Liver (tissue), 9 donors: ENCODE results near the gene ZNF700. TPM values are rescaled to one million over a fixed set of nuclear protein-coding genes. Genes with fewer than 3 reads are reported as not detected.

Experiments used
- DNase-seq: peaks from one replicate; pipeline ENCODE4 v3.0.0-alpha.2; 2017; ENCODE audit warnings: low spot score
- H3K27ac ChIP-seq, 2 donors: one replicate each; pipeline ENCODE4 v1.7.0; 2013; ENCODE audit warnings: inconsistent platforms in 2 of 2, low read length in 2 of 2, control low read depth in 1 of 2, low read depth in 1 of 2, mild to moderate bottlenecking in 1 of 2
- H3K27me3 ChIP-seq, 4 donors: one replicate each; pipeline versions ENCODE4 v1.6.1 to v1.7.0; 2013; ENCODE audit warnings: low read length in 3 of 4, inconsistent platforms in 1 of 4, mild to moderate bottlenecking in 1 of 4, moderate library complexity in 1 of 4; ENCODE audit not compliant: control insufficient read depth in 4 of 4, insufficient read depth in 4 of 4
- H3K36me3 ChIP-seq, 4 donors: one replicate each; pipeline versions ENCODE4 v1.6.1 to v1.7.0; 2013; ENCODE audit warnings: low read length in 3 of 4, mild to moderate bottlenecking in 3 of 4, low read depth in 1 of 4, moderate library complexity in 1 of 4; ENCODE audit not compliant: control insufficient read depth in 4 of 4, insufficient read depth in 3 of 4
- H3K4me1 ChIP-seq, 4 donors: one replicate each; pipeline versions ENCODE4 v1.6.1 to v1.7.0; 2013; ENCODE audit warnings: low read length in 3 of 4, mild to moderate bottlenecking in 3 of 4, moderate library complexity in 1 of 4; ENCODE audit not compliant: control insufficient read depth in 4 of 4, insufficient read depth in 4 of 4
- H3K4me3 ChIP-seq, 3 donors: one replicate each; pipeline versions ENCODE4 v1.6.1 to v1.7.0; 2013; ENCODE audit warnings: low read length in 3 of 3, control low read depth in 1 of 3, low read depth in 1 of 3, mild to moderate bottlenecking in 1 of 3
- H3K9ac ChIP-seq, 2 donors: one replicate each; pipeline ENCODE4 v1.7.0; 2013; ENCODE audit warnings: low read length in 2 of 2, mild to moderate bottlenecking in 2 of 2, moderate library complexity in 2 of 2, control low read depth in 1 of 2, low read depth in 1 of 2
- H3K9me3 ChIP-seq, 4 donors: one replicate each; pipeline versions ENCODE4 v1.6.1 to v1.7.0; 2013; ENCODE audit warnings: low read length in 3 of 4; ENCODE audit not compliant: control insufficient read depth in 4 of 4
- EGR1 ChIP-seq, 2 donors: IDR thresholded peaks; 2 replicates each; pipeline ENCODE4 v1.6.1; 2016 to 2018; ENCODE audit warnings: antibody characterized with exemption in 2 of 2, low read depth in 2 of 2
- FOXA1 ChIP-seq: IDR thresholded peaks from 2 replicates; pipeline ENCODE4 v1.6.1; 2016; ENCODE audit warnings: antibody characterized with exemption
- FOXA2 ChIP-seq: IDR thresholded peaks from 2 replicates; pipeline ENCODE4 v1.6.1; 2016; ENCODE audit warnings: antibody characterized with exemption
- GABPA ChIP-seq, 2 donors: IDR thresholded peaks in 1 of 2; conservative IDR thresholded peaks in 1 of 2; 2 replicates each; pipeline ENCODE4 v1.6.1; 2016; ENCODE audit warnings: antibody characterized with exemption in 2 of 2, mild to moderate bottlenecking in 1 of 2, moderate library complexity in 1 of 2
- HNF4A ChIP-seq, 2 donors: conservative IDR thresholded peaks; 2 replicates each; pipeline ENCODE4 v1.6.1; 2016; ENCODE audit warnings: antibody characterized with exemption in 2 of 2, mild to moderate bottlenecking in 2 of 2
- HNF4G ChIP-seq: IDR thresholded peaks from 2 replicates; pipeline ENCODE4 v1.6.1; 2016; ENCODE audit warnings: antibody characterized with exemption
- JUND ChIP-seq, 2 donors: IDR thresholded peaks; 2 replicates each; pipeline ENCODE4 v1.6.1; 2016; ENCODE audit warnings: antibody characterized with exemption in 2 of 2
- NR2F2 ChIP-seq: IDR thresholded peaks from 2 replicates; pipeline ENCODE4 v1.6.1; 2016; ENCODE audit warnings: antibody characterized with exemption
- RAD21 ChIP-seq, 2 donors: IDR thresholded peaks; 2 replicates each; pipeline ENCODE4 v1.6.1; 2016; ENCODE audit warnings: antibody characterized with exemption in 2 of 2, mild to moderate bottlenecking in 2 of 2
- RXRA ChIP-seq, 2 donors: IDR thresholded peaks; 2 replicates each; pipeline ENCODE4 v1.6.1; 2017 to 2018; ENCODE audit warnings: antibody characterized with exemption in 2 of 2, mild to moderate bottlenecking in 1 of 2
- SP1 ChIP-seq: IDR thresholded peaks from 2 replicates; pipeline ENCODE4 v1.6.1; 2018; ENCODE audit warnings: antibody characterized with exemption, mild to moderate bottlenecking
- TAF1 ChIP-seq: conservative IDR thresholded peaks from 2 replicates; pipeline ENCODE4 v1.6.1; 2016; ENCODE audit warnings: antibody characterized with exemption, mild to moderate bottlenecking
- YY1 ChIP-seq: IDR thresholded peaks from 2 replicates; pipeline ENCODE4 v1.6.1; 2016; ENCODE audit warnings: antibody characterized with exemption, mild to moderate bottlenecking
- ZBTB33 ChIP-seq: IDR thresholded peaks from 2 replicates; pipeline ENCODE4 v1.6.1; 2016; ENCODE audit warnings: antibody characterized with exemption
- WGBS: extraction: QIAGEN DNeasy Blood & Tissue Kit; methylation state at CpG from one replicate; pipeline ENCODE4 v1.1.7; 2013; 5-methylcytosine and 5-hydroxymethylcytosine counted together
- polyA plus RNA-seq, 2 donors: library from polyadenylated mRNA; stranded (reverse) in 1 of 2; unstranded in 1 of 2; fragments of 200-250 nt in 1 of 2; fragments of >200 nt in 1 of 2; fragmentation: Nextera tagmentation in 1 of 2; extraction: Ambion mirVana in 1 of 2; gene quantifications; one replicate each; pipeline versions ENCODE4 v1.2.1 to v1.2.3, GENCODE V29; 2013 to 2015
- total RNA-seq, 2 donors: library from RNA; depleted of rRNA; stranded (reverse); fragments of >200 nt; gene quantifications; one replicate each; pipeline ENCODE4 v1.2.3, GENCODE V29; 2014
- TF ChIP-seq, protein P1 (sequence below): IDR thresholded peaks from 2 replicates; pipeline ENCODE4 v1.6.1; 2016; ENCODE audit warnings: antibody characterized with exemption, mild to moderate bottlenecking
- TF ChIP-seq, protein P2 (sequence below): IDR thresholded peaks from 2 replicates; pipeline ENCODE4 v1.6.1; 2016; ENCODE audit warnings: antibody characterized with exemption
- TF ChIP-seq, protein P3 (sequence below): fragments of 150-350 bp; IDR thresholded peaks from 2 replicates; pipeline ENCODE4 v1.5.1; 2017; ENCODE audit warnings: improper control_type of control experiment, low read depth, low read length; ENCODE audit not compliant: missing input control
- TF ChIP-seq, protein P4 (sequence below): IDR thresholded peaks from 2 replicates; pipeline ENCODE4 v1.6.1; 2016; ENCODE audit warnings: antibody characterized with exemption
- donor health status: healthy.
- donor health status: healthy.
- donor health status: healthy.
- donor health status: healthy.
- donor health status: healthy.

ZNF700 gene
- 10 to 100 TPM in 1 of 2 donors, 1 to 10 TPM in 1; 8.9 to 13.7 TPM for total RNA-seq
- 1 to 10 TPM; 3.1 to 4.5 TPM for polyA plus RNA-seq

DNA sequence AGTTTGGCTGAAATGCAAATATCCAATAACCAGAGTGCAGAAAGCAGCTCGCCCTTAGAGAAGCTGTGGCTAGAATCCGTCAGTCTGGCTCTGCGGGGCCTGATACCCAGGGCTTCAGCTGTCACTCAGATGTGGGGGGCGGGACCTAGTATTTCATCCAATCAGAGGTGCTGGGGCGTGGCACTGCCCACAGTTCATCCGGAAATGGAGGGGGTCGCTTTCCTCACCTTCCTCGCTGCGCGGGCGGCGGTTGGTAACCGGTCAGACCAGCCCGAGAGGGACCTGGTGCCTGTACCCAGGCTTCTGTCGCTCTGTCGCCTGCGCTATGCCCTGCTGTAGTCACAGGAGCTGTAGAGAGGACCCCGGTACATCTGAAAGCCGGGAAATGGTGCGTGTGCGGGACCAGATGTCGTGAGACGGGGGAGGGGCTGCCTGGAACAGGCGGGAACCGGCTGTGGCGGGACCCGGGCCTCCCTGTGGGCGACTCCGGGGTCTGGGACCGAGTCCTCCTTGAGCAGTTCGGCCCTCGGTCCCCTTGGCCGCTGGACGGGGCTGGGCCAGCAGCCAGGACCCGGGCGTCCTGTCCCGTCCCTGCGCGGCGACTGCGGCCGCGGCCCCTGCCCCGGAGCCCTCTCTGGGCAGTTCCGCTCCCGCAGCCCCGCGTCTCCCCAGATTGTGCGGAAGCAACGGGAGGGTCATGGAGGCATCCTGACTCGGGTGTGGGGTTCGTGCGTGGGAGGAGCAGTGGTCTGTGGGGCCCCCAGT lies at the start of gene ZNF700:
Gene ZNF700, plus strand, starts transcription at position 222 of the 765 bp plus-strand sequence. Its CDS starts 104 bp downstream, at position 326.
- DNase-seq: peak; percentile 97
- peak within 1 kb of the TSS; percentile 76 to 92 (median 84) for H3K4me3 ChIP-seq
- H3K27ac ChIP-seq: peak within 1 kb of the TSS; percentile 96 to 97
- no peaks in the 10 kb centered on the region for H3K27me3 ChIP-seq
- under 1% methylated on average over 53 of the region's 53 CpGs for WGBS
- peaks cover 0 to 2% (median 0%) of the 10 kb centered on the region in 4 donors for H3K9me3 ChIP-seq
- peaks cover 0 to 5% (median 1%) of the 10 kb centered on the region in 4 donors for H3K36me3 ChIP-seq
- peak within 1 kb of the TSS; percentile 56 to 87 for H3K9ac ChIP-seq
- peaks cover 8 to 20% (median 17%) of the 10 kb centered on the region in 4 donors for H3K4me1 ChIP-seq
- no peak for TF ChIP-seq FOXA1
- no peak for TF ChIP-seq RXRA (IDR thresholded peaks at IDR 0.05)
- TF ChIP-seq FOXA2: no peak
- TF ChIP-seq HNF4G: no peak
- TF ChIP-seq JUND (IDR thresholded peaks at IDR 0.05): no peak
- TF ChIP-seq EGR1 (IDR thresholded peaks at IDR 0.05; ENCODE audit: low read depth in 2 of 2): peak in 1 of 2 donors; percentile 30
- TF ChIP-seq, protein P1, sequence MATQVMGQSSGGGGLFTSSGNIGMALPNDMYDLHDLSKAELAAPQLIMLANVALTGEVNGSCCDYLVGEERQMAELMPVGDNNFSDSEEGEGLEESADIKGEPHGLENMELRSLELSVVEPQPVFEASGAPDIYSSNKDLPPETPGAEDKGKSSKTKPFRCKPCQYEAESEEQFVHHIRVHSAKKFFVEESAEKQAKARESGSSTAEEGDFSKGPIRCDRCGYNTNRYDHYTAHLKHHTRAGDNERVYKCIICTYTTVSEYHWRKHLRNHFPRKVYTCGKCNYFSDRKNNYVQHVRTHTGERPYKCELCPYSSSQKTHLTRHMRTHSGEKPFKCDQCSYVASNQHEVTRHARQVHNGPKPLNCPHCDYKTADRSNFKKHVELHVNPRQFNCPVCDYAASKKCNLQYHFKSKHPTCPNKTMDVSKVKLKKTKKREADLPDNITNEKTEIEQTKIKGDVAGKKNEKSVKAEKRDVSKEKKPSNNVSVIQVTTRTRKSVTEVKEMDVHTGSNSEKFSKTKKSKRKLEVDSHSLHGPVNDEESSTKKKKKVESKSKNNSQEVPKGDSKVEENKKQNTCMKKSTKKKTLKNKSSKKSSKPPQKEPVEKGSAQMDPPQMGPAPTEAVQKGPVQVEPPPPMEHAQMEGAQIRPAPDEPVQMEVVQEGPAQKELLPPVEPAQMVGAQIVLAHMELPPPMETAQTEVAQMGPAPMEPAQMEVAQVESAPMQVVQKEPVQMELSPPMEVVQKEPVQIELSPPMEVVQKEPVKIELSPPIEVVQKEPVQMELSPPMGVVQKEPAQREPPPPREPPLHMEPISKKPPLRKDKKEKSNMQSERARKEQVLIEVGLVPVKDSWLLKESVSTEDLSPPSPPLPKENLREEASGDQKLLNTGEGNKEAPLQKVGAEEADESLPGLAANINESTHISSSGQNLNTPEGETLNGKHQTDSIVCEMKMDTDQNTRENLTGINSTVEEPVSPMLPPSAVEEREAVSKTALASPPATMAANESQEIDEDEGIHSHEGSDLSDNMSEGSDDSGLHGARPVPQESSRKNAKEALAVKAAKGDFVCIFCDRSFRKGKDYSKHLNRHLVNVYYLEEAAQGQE: peak; percentile 82
- TF ChIP-seq RAD21 (IDR thresholded peaks at IDR 0.05): peak in 1 of 2 donors; percentile 19
- TF ChIP-seq, protein P2, sequence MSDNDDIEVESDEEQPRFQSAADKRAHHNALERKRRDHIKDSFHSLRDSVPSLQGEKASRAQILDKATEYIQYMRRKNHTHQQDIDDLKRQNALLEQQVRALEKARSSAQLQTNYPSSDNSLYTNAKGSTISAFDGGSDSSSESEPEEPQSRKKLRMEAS: no peak
- no peak for TF ChIP-seq ZBTB33
- TF ChIP-seq, protein P3, sequence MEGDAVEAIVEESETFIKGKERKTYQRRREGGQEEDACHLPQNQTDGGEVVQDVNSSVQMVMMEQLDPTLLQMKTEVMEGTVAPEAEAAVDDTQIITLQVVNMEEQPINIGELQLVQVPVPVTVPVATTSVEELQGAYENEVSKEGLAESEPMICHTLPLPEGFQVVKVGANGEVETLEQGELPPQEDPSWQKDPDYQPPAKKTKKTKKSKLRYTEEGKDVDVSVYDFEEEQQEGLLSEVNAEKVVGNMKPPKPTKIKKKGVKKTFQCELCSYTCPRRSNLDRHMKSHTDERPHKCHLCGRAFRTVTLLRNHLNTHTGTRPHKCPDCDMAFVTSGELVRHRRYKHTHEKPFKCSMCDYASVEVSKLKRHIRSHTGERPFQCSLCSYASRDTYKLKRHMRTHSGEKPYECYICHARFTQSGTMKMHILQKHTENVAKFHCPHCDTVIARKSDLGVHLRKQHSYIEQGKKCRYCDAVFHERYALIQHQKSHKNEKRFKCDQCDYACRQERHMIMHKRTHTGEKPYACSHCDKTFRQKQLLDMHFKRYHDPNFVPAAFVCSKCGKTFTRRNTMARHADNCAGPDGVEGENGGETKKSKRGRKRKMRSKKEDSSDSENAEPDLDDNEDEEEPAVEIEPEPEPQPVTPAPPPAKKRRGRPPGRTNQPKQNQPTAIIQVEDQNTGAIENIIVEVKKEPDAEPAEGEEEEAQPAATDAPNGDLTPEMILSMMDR: no peak
- peak in 1 of 2 donors; percentile 31 for TF ChIP-seq HNF4A (conservative IDR thresholded peaks at IDR 0.05)
- peak; percentile 82 for TF ChIP-seq YY1
- TF ChIP-seq, protein P4, sequence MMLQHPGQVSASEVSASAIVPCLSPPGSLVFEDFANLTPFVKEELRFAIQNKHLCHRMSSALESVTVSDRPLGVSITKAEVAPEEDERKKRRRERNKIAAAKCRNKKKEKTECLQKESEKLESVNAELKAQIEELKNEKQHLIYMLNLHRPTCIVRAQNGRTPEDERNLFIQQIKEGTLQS: no peak
- peak; percentile 76 for TF ChIP-seq TAF1
- TF ChIP-seq GABPA (IDR thresholded peaks at IDR 0.05 in 1 of 2, conservative IDR thresholded peaks at IDR 0.05 in 1 of 2): peak; percentile 34 to 82
- no peak for TF ChIP-seq NR2F2
- peak; percentile 74 for TF ChIP-seq SP1
